ENCODE results near the gene LIPH.
A peak's percentile ranks its signal among the peaks of the same experiment; 100 is the strongest.

Gene LIPH

DNA sequence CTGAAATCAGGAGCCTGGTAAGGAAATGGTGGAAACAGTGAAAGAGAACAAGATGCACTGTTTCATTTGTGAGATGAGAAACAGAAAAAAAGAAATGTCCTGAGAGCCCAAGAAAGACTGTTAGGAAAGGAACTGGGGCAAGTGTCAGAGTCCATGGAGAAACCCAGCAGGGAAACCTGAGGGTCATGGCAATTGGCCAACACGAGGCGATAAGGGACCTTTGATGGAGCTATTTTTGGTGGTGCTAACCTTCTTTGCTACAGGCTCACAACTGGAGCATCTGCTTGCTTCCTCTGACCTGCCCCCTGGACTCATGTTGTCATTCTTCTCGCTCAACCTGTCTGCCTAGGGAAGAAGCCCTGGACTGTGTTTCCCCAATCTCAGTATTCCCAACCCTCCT, 49.4 kb downstream of the LIPH start:
- TF ChIP-seq REST (IDR thresholded peaks at IDR 0.05; ENCODE audit: insufficient read depth in 1 of 2, low read depth in 2 of 2, low read length in 2 of 2) (no peak), FOXP2 (optimal IDR thresholded peaks at IDR 0.05; ENCODE audit: borderline replicate concordance, extremely low read depth, extremely low read length, insufficient read depth) (no peak), POLR2AphosphoS5 (IDR thresholded peaks at IDR 0.05; ENCODE audit: low read depth, low read length) (no peak), SIN3A (IDR thresholded peaks at IDR 0.05; ENCODE audit: borderline replicate concordance, insufficient read depth, low read length) (no peak), TAF1 (IDR thresholded peaks at IDR 0.05; ENCODE audit: borderline replicate concordance, insufficient read depth, low read length) (no peak)

DNA sequence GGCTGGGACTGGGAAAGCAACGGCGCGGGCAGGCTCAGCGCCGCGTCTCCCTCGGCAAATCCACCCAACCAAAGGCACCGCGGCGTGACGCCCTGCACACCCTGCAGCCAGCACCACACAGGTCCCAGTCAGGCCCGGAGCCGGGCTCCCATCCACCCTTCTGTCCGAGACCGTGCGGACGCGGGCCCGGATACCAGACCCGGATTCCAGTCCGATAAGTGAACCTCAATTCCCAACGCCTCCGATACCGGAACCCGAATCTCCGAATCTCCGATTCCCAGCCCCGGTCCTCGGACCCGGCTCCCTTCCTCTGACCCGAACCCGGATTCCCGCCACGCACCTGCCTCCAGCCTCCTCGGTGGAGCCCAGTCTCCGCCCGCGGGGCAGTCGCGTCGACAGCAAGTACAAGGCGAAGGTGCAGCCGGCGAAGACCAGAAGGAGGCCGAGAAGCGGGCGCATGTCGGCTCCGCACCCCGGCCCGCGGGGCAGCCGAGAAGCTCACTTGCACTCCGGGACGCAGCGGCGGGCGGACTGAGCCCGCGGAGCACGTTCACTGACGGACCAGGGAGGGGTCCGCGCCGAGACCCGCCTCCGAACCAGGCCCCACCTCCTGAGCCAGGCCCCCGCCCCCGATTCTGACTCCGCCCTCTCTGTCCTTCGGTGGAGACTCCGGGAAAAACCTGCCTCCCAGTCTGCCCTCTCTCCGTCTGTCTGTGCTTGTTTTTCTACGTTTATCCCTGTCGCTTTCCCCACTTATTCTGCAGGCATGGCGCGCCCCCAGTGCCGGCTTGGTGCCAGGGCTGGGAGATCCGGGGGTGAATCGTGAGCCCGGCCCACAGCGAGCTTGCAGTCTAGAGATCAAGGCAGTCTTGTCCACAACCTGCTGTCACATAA, 53.6 kb downstream of the LIPH start, which contains the start of gene TMEM41A:
TMEM41A (minus strand) TSS at position 533 of the 894 bp plus-strand sequence; CDS start at position 459, 74 bp downstream.
- TF ChIP-seq TAF1 (IDR thresholded peaks at IDR 0.05; ENCODE audit: borderline replicate concordance, insufficient read depth, low read length) (peak; percentile 89), SIN3A (IDR thresholded peaks at IDR 0.05; ENCODE audit: borderline replicate concordance, insufficient read depth, low read length) (no peak), POLR2AphosphoS5 (IDR thresholded peaks at IDR 0.05; ENCODE audit: low read depth, low read length) (peak; percentile 91), REST (IDR thresholded peaks at IDR 0.05; ENCODE audit: insufficient read depth in 1 of 2, low read depth in 2 of 2, low read length in 2 of 2) (0 out of 4 replicates have a peak, but pooled peaks of 1 of the 2 experiments have one; percentile 31), FOXP2 (optimal IDR thresholded peaks at IDR 0.05; ENCODE audit: borderline replicate concordance, extremely low read depth, extremely low read length, insufficient read depth) (peak; percentile 96)

- no peak for TF ChIP-seq FOXP2 (optimal IDR thresholded peaks at IDR 0.05; ENCODE audit: borderline replicate concordance, extremely low read depth, extremely low read length, insufficient read depth)
- TF ChIP-seq REST (IDR thresholded peaks at IDR 0.05; ENCODE audit: insufficient read depth in 1 of 2, low read depth in 2 of 2, low read length in 2 of 2) = no peak
- no peak for TF ChIP-seq SIN3A (IDR thresholded peaks at IDR 0.05; ENCODE audit: borderline replicate concordance, insufficient read depth, low read length)
- no peak for TF ChIP-seq TAF1 (IDR thresholded peaks at IDR 0.05; ENCODE audit: borderline replicate concordance, insufficient read depth, low read length)
- no peak for TF ChIP-seq POLR2AphosphoS5 (IDR thresholded peaks at IDR 0.05; ENCODE audit: low read depth, low read length)
Measured at GRCh38 chr3:185490241-185490640, 62.1 kb downstream of the LIPH start.

DNA sequence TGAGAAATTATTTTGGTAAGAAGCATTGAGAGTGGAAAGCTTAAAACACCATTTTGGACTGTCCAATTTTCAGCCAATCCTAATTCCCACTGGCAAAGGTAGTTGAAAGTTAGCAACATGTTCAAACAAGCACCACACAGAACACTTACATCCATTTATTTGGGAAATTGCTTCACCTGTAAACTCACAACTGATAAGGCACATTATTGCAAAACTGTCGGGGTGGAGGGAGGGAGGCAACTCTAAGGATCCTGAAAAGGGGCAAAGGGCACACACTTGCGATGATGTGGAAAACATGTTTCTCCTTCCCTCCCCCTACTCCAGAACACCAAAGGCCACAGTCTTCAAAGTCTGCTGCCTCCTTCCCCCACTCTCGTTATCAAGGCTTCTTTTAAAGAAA, 62.9 kb downstream of the LIPH start:
- no peak for TF ChIP-seq SIN3A (IDR thresholded peaks at IDR 0.05; ENCODE audit: borderline replicate concordance, insufficient read depth, low read length)
- no peak for TF ChIP-seq POLR2AphosphoS5 (IDR thresholded peaks at IDR 0.05; ENCODE audit: low read depth, low read length)
- no peak for TF ChIP-seq REST (IDR thresholded peaks at IDR 0.05; ENCODE audit: insufficient read depth in 1 of 2, low read depth in 2 of 2, low read length in 2 of 2)
- no peak for TF ChIP-seq TAF1 (IDR thresholded peaks at IDR 0.05; ENCODE audit: borderline replicate concordance, insufficient read depth, low read length)
- no peak for TF ChIP-seq FOXP2 (optimal IDR thresholded peaks at IDR 0.05; ENCODE audit: borderline replicate concordance, extremely low read depth, extremely low read length, insufficient read depth)
